ENCODE results near the gene TRMT44.

DNA sequence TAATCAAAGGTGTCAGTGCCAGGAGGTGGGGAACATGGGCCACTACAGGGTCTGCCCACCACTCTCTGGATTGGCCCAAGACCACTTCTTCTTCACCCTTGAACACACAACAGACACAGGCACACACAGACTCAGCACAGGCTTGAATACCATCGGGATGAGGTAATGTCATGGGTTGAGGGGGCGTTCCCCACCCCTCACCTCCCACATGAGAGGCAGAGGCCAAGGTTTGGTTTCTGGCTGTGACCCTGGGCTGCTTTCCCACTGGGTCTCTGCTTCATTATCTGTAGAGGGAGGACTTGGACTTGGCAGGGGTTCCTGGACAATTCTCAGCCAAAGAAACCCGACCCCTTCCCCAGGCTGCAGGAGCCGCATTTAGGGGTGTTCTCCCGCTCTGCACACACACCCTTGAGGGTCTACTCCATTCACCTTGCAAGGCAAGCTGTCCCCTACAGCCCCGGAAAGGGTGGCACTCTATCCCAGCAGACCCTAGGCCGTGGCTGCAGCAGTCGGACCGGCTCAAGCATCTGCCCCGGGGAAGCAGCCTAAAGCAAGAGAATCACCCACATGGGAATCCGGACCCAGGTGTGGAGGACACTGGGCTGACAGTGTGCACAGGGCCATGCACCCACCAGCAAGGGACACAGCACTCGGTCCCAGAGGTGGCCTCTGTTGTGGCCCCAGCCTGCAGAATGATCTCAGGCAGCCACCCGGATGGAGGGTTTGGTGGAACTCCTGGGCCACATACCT is 62.4 kb downstream of the TRMT44 start:
- TF ChIP-seq, protein P1, sequence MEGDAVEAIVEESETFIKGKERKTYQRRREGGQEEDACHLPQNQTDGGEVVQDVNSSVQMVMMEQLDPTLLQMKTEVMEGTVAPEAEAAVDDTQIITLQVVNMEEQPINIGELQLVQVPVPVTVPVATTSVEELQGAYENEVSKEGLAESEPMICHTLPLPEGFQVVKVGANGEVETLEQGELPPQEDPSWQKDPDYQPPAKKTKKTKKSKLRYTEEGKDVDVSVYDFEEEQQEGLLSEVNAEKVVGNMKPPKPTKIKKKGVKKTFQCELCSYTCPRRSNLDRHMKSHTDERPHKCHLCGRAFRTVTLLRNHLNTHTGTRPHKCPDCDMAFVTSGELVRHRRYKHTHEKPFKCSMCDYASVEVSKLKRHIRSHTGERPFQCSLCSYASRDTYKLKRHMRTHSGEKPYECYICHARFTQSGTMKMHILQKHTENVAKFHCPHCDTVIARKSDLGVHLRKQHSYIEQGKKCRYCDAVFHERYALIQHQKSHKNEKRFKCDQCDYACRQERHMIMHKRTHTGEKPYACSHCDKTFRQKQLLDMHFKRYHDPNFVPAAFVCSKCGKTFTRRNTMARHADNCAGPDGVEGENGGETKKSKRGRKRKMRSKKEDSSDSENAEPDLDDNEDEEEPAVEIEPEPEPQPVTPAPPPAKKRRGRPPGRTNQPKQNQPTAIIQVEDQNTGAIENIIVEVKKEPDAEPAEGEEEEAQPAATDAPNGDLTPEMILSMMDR (IDR thresholded peaks at IDR 0.05): no peak
- TF ChIP-seq POLR2A (IDR thresholded peaks at IDR 0.05): no peak
